Retina (tissue), 1 donor: Measurements from ENCODE around the gene TM7SF2.
A peak's percentile ranks its signal among the peaks of the same experiment; 100 is the strongest.
"Not testable (repeated sequence)": the region's sequence is repeated elsewhere in the genome, so short reads cannot be mapped to it uniquely, and the experiment has no call there.

Experiments
- DNase-seq: peaks from one replicate; pipeline ENCODE4 v3.0.0-alpha.2; 2016

The TM7SF2 gene

GRCh38 chr11:65115361-65116082, 3.9 kb downstream of the TM7SF2 start:
- DNase-seq, result no peak

GRCh38 chr11:65116370-65117205, 4.9 kb downstream of the TM7SF2 start:
- DNase-seq, result no peak

- peak; percentile 97 for DNase-seq
These were observed 5.8 kb downstream of the TM7SF2 start, which contains the start of gene ZNHIT2 for GRCh38 chr11:65117206-65118096. ZNHIT2 (minus strand) TSS chr11:65117701; CDS start chr11:65117653, 48 bp downstream.

GRCh38 chr11:65118097-65118837, 6.6 kb downstream of the TM7SF2 start:
- no peak for DNase-seq

GRCh38 chr11:65118891-65119669, 7.4 kb downstream of the TM7SF2 start:
- DNase-seq, result not testable (repeated sequence)

- no peak for DNase-seq
These were observed 8.0 kb downstream of the TM7SF2 start for GRCh38 chr11:65119670-65119995.

GRCh38 chr11:65120831-65121230, 9.2 kb downstream of the TM7SF2 start:
- DNase-seq, result no peak

GRCh38 chr11:65121447-65121864, 9.8 kb downstream of the TM7SF2 start:
- DNase-seq, result peak; percentile 23

GRCh38 chr11:65121865-65122696, 10.4 kb downstream of the TM7SF2 start, which contains the start of the genes FAU and MRPL49:
FAU (minus strand) TSS chr11:65122134; CDS start chr11:65121813, 321 bp downstream.
MRPL49 (plus strand) TSS chr11:65122321; CDS start chr11:65122347, 26 bp downstream.
- peak; percentile 96 for DNase-seq

- DNase-seq, result no peak
These were observed 13.0 kb downstream of the TM7SF2 start for GRCh38 chr11:65124480-65125196.

- no peak for DNase-seq
These were observed 13.8 kb downstream of the TM7SF2 start for GRCh38 chr11:65125197-65126056.

GRCh38 chr11:65126624-65127274, 15.1 kb downstream of the TM7SF2 start:
- DNase-seq, result no peak

- DNase-seq, result no peak
These were observed 16.0 kb downstream of the TM7SF2 start for GRCh38 chr11:65127473-65128181.

GRCh38 chr11:65128182-65129145, 16.8 kb downstream of the TM7SF2 start:
- DNase-seq, result no peak

- no peak for DNase-seq
These were observed 18.2 kb downstream of the TM7SF2 start for GRCh38 chr11:65129649-65130441.
